Tibial nerve (tissue), 4 donors: ENCODE results near the gene CACNA1S.

Experiments used
- EP300 ChIP-seq, 2 donors: sonication (generic); formaldehyde crosslinking; IDR thresholded peaks; one replicate each; pipeline ENCODE4 v1.6.1; 2017; ENCODE audit warnings: antibody characterized with exemption in 2 of 2, mild to moderate bottlenecking in 1 of 2
- POLR2A ChIP-seq, 2 donors: fragments of 450-650 bp; IDR thresholded peaks; one replicate each; pipeline ENCODE4 v1.6.1; 2017; ENCODE audit warnings: antibody characterized with exemption in 2 of 2, mild to moderate bottlenecking in 2 of 2, moderate library complexity in 2 of 2
- TF ChIP-seq, protein P1 (sequence below), 5 experiments: fragments of 200-600 bp in 3 of 5; fragments of 450-650 bp in 2 of 5; sonication (generic) in 3 of 5; IDR thresholded peaks; one replicate each; pipeline ENCODE4 v1.5.1; 2016 to 2019; ENCODE audit warnings: antibody characterized with exemption in 5 of 5, mild to moderate bottlenecking in 3 of 5, moderate library complexity in 2 of 5

GRCh38 chr1:201134405-201134804, 22.2 kb upstream of the CACNA1S start:
- TF ChIP-seq, protein P1, sequence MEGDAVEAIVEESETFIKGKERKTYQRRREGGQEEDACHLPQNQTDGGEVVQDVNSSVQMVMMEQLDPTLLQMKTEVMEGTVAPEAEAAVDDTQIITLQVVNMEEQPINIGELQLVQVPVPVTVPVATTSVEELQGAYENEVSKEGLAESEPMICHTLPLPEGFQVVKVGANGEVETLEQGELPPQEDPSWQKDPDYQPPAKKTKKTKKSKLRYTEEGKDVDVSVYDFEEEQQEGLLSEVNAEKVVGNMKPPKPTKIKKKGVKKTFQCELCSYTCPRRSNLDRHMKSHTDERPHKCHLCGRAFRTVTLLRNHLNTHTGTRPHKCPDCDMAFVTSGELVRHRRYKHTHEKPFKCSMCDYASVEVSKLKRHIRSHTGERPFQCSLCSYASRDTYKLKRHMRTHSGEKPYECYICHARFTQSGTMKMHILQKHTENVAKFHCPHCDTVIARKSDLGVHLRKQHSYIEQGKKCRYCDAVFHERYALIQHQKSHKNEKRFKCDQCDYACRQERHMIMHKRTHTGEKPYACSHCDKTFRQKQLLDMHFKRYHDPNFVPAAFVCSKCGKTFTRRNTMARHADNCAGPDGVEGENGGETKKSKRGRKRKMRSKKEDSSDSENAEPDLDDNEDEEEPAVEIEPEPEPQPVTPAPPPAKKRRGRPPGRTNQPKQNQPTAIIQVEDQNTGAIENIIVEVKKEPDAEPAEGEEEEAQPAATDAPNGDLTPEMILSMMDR (IDR thresholded peaks at IDR 0.05) = no peak
- TF ChIP-seq POLR2A (IDR thresholded peaks at IDR 0.05) (no peak), EP300 (IDR thresholded peaks at IDR 0.05) (no peak)
